DOHH2 (cell line): Measurements from ENCODE around the gene ADAP1.

ENCODE experiments used
- CTCF ChIP-seq: fragments of 200-600 bp; sonication (generic); IDR thresholded peaks from one replicate; pipeline ENCODE4 v1.5.1; 2014; ENCODE audit warnings: antibody characterized with exemption, mild to moderate bottlenecking, low read depth, low read length; ENCODE audit not compliant: poor library complexity, severe bottlenecking
- EZH2phosphoT487 ChIP-seq: fragments of 200-600 bp; sonication (generic); IDR thresholded peaks from 2 replicates; pipeline ENCODE4 v1.6.1; 2017; ENCODE audit warnings: borderline replicate concordance, mild to moderate bottlenecking, antibody characterized with exemption, low read length, moderate library complexity, mixed read lengths

DNA sequence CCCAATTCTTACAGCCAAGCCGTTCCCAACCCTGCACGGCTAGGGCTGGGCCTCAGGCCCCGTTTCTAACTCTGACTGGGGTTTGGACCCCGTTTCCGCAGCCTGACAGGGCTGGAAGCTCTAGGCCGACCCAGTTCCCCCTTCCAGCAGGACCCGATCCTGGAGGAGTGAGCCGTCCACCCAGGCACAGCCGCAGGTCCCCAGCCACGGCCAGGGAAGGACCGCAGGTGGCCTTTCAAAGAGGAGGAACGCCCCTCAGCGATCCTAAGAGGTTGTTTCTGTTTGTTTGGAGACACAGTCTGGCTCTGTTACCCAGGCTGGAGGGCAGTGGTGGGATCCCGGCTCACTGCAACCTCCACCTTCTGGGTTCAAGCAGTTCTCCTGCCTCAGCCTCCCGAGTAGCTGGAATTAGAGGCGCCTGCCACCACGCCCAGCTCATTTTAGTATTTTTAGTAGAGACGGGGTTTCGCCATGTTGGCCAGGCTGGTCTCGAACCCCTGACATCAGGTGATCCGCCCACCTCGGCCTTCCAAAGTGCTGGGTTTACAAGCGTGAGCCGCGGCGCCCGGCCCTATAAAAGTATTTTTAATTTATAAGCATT lies 78.9 kb downstream of the ADAP1 start:
- no peak for TF ChIP-seq CTCF
- TF ChIP-seq EZH2phosphoT487: no peak
